ENCODE measurements around the gene FKBP1A. TPM values are rescaled to one million over a fixed set of nuclear protein-coding genes. Genes with fewer than 3 reads are reported as not detected.

FKBP1A gene
- 127 and 172 TPM in 2 replicates for total RNA-seq

GRCh38 chr20:1392693-1393506 is at the start of gene FKBP1A:
FKBP1A (minus strand) TSS chr20:1393054; CDS start chr20:1392998, 56 bp downstream.

GRCh38 chr20:1328680-1329330 is 64.0 kb downstream of the FKBP1A start, which contains the start of gene SDCBP2:
SDCBP2 (minus strand) TSS chr20:1329139; CDS start chr20:1320416, 8,723 bp downstream.

Other genes starting within 250 kb of the FKBP1A start
- gene TMEM74B, start 208.1 kb downstream of the FKBP1A start, total RNA-seq, result 0.30 and 0.39 TPM in 2 replicates
- gene C20orf202, start 189.6 kb downstream of the FKBP1A start, total RNA-seq, result not detected in 2 replicates
- not detected in 2 replicates for gene RAD21L1, start 167.0 kb downstream of the FKBP1A start, total RNA-seq
- 5.7 and 7.2 TPM in 2 replicates for gene SNPH, start 126.8 kb downstream of the FKBP1A start, total RNA-seq
- gene SDCBP2, start 63.9 kb downstream of the FKBP1A start, total RNA-seq, result 3.9 and 11.3 TPM in 2 replicates
- 34.8 and 53.7 TPM in 2 replicates for gene NSFL1C, start 73.8 kb upstream of the FKBP1A start, total RNA-seq
- 0.15 TPM in 1 of 2 replicates, not detected in the other for gene SIRPB2, start 98.4 kb upstream of the FKBP1A start, total RNA-seq
- not detected in 2 replicates for gene SIRPD, start 164.7 kb upstream of the FKBP1A start, total RNA-seq
- gene SIRPB1, start 227.0 kb upstream of the FKBP1A start, total RNA-seq, result 1.1 and 2.2 TPM in 2 replicates

Data from hair follicular keratinocyte (primary cell).